ENCODE data around the gene ETNK2.

ETNK2 gene

GRCh38 chr1:204176049-204176448, 24.2 kb upstream of the ETNK2 start:
- no peak for DNase-seq (ENCODE audit: low read depth)

GRCh38 chr1:204174958-204175357, 23.1 kb upstream of the ETNK2 start:
- no peak for DNase-seq (ENCODE audit: low read depth)

GRCh38 chr1:204172404-204173029, 20.7 kb upstream of the ETNK2 start:
- DNase-seq (ENCODE audit: low read depth) = no peak

- DNase-seq (ENCODE audit: low read depth) = peak; percentile 78
Measured at GRCh38 chr1:204171751-204172178, 19.9 kb upstream of the ETNK2 start.

- no peak for DNase-seq (ENCODE audit: low read depth)
Measured at GRCh38 chr1:204170494-204171155, 18.8 kb upstream of the ETNK2 start.

- no peak for DNase-seq (ENCODE audit: low read depth)
Measured at GRCh38 chr1:204169858-204170257, 18.0 kb upstream of the ETNK2 start.

GRCh38 chr1:204167730-204168129, 15.9 kb upstream of the ETNK2 start:
- no peak for DNase-seq (ENCODE audit: low read depth)

GRCh38 chr1:204166219-204166618, 14.4 kb upstream of the ETNK2 start, which contains the start of gene REN:
Gene REN, minus strand, starts transcription at chr1:204166337. Its CDS starts 44 bp downstream, at chr1:204166293.
- DNase-seq (ENCODE audit: low read depth) = no peak

GRCh38 chr1:204162494-204163074, 10.7 kb upstream of the ETNK2 start:
- DNase-seq (ENCODE audit: low read depth) = peak; percentile 45

GRCh38 chr1:204161609-204162493, 10.0 kb upstream of the ETNK2 start:
- DNase-seq (ENCODE audit: low read depth) = no peak

GRCh38 chr1:204157962-204158361, 6.1 kb upstream of the ETNK2 start:
- DNase-seq (ENCODE audit: low read depth) = no peak

GRCh38 chr1:204155881-204156280, 4.0 kb upstream of the ETNK2 start:
- no peak for DNase-seq (ENCODE audit: low read depth)

- no peak for DNase-seq (ENCODE audit: low read depth)
Measured at GRCh38 chr1:204154568-204155255, 2.9 kb upstream of the ETNK2 start.

GRCh38 chr1:204153667-204154066, 1.8 kb upstream of the ETNK2 start:
- DNase-seq (ENCODE audit: low read depth) = no peak

GRCh38 chr1:204152310-204153044, 633 bp upstream of the ETNK2 start:
- no peak for DNase-seq (ENCODE audit: low read depth)

- DNase-seq (ENCODE audit: low read depth) = no peak
Measured at GRCh38 chr1:204150702-204151551, 917 bp downstream of the ETNK2 start.

GRCh38 chr1:204149635-204150565, 1.9 kb downstream of the ETNK2 start:
- DNase-seq (ENCODE audit: low read depth) = no peak

- DNase-seq (ENCODE audit: low read depth) = no peak
Measured at GRCh38 chr1:204149107-204149506, 2.7 kb downstream of the ETNK2 start.
